CD4-positive, alpha-beta T cell (primary cell): ENCODE data around the gene ISL1. TPM values are rescaled to one million over a fixed set of nuclear protein-coding genes. Genes with fewer than 3 reads are reported as not detected.

ENCODE experiments used
- ATAC-seq: fragments of 200-7000 bp; cut with Tn5 transposase; one replicate; pipeline ENCODE4 v1.10.0; 2022; ENCODE audit warnings: mild to moderate bottlenecking; ENCODE audit not compliant: poor library complexity
- CTCF ChIA-PET: fragments of 350-600 bp; sonication (Branson Sonifier 250); formaldehyde crosslinking; loops from one replicate; lab custom pipeline; 2021; ENCODE audit warnings: antibody characterized with exemption, inconsistent platforms; lab: Charles Lee
- POLR2A ChIA-PET: fragments of 350-600 bp; sonication (Branson Sonifier 250); formaldehyde crosslinking; loops from one replicate; lab custom pipeline; 2021; ENCODE audit warnings: antibody characterized with exemption, inconsistent platforms; lab: Charles Lee
- DNase-seq, 14 experiments: peaks; one replicate each; pipeline ENCODE4 v3.0.0-alpha.2; 2013 to 2020; ENCODE audit warnings: mixed read lengths in 2 of 14
- H3K27ac ChIP-seq, 2 donors: one replicate each; pipeline versions ENCODE4 v1.5.1 to v1.7.0; 2013; ENCODE audit warnings: low read length in 2 of 2, low read depth in 1 of 2, mild to moderate bottlenecking in 1 of 2
- H3K27me3 ChIP-seq, 2 experiments: 1 replicate in 1 of 2; 2 replicates in 1 of 2; pipeline versions ENCODE4 v1.6.1 to v1.7.0; 2013; ENCODE audit warnings: low read length in 2 of 2, control low read depth in 1 of 2, mild to moderate bottlenecking in 1 of 2, moderate library complexity in 1 of 2; ENCODE audit not compliant: insufficient read depth in 2 of 2, control insufficient read depth in 1 of 2
- H3K36me3 ChIP-seq: one replicate; pipeline ENCODE4 v1.6.1; 2013; ENCODE audit warnings: low read length, control low read depth; ENCODE audit not compliant: insufficient read depth
- H3K4me1 ChIP-seq: one replicate; pipeline ENCODE4 v1.6.1; 2013; ENCODE audit warnings: low read length, control low read depth; ENCODE audit not compliant: insufficient read depth
- H3K4me3 ChIP-seq: one replicate; pipeline ENCODE4 v1.5.1; 2013; ENCODE audit warnings: mild to moderate bottlenecking, low read length, moderate library complexity
- H3K9me3 ChIP-seq, 2 experiments: 1 replicate in 1 of 2; 2 replicates in 1 of 2; pipeline versions ENCODE4 v1.6.1 to v1.7.0; 2013; ENCODE audit warnings: low read length in 2 of 2, mild to moderate bottlenecking in 2 of 2, control low read depth in 1 of 2, moderate library complexity in 1 of 2; ENCODE audit not compliant: control insufficient read depth in 1 of 2, insufficient read depth in 1 of 2
- H3K27ac Mint-ChIP-seq: one replicate; pipeline ENCODE4 v1.8.0; 2020; ENCODE audit warnings: mixed read lengths
- H3K27me3 Mint-ChIP-seq: one replicate; pipeline ENCODE4 v1.8.0; 2021; ENCODE audit warnings: mixed read lengths
- H3K36me3 Mint-ChIP-seq: one replicate; pipeline ENCODE4 v1.8.0; 2021; ENCODE audit warnings: low read depth, mixed read lengths
- H3K4me1 Mint-ChIP-seq: one replicate; pipeline ENCODE4 v1.8.0; 2021; ENCODE audit warnings: low read depth, mixed read lengths
- H3K4me3 Mint-ChIP-seq: one replicate; pipeline ENCODE4 v1.8.0; 2020; ENCODE audit warnings: mild to moderate bottlenecking, mixed read lengths
- H3K9me3 Mint-ChIP-seq: one replicate; pipeline ENCODE4 v1.8.0; 2020; ENCODE audit warnings: mixed read lengths
- intact Hi-C, 2 experiments: fragments of 100-400 bp; cut with DNase I in 1 of 2; cut with micrococcal nuclease in 1 of 2; formaldehyde crosslinking; loops; one replicate each; pipeline versions ENCODE4 v1.15.1 to v1.9.0; 2023 to 2025; cut with DNase I, micrococcal nuclease
- total RNA-seq, 174 experiments: library from RNA in 2 of 174; stranded (reverse) in 2 of 174; gene quantifications; one replicate each; pipeline ENCODE4 v1.2.3 and lab custom pipeline; 2021 to 2026
- TF ChIP-seq, protein P1 (sequence below): fragments of 200-600 bp; IDR thresholded peaks from one replicate; pipeline ENCODE4 v1.8.0; 2022; ENCODE audit warnings: antibody characterized with exemption, mild to moderate bottlenecking

The ISL1 gene
- total RNA-seq, 2 experiments from 2014 or later, result not detected

DNA sequence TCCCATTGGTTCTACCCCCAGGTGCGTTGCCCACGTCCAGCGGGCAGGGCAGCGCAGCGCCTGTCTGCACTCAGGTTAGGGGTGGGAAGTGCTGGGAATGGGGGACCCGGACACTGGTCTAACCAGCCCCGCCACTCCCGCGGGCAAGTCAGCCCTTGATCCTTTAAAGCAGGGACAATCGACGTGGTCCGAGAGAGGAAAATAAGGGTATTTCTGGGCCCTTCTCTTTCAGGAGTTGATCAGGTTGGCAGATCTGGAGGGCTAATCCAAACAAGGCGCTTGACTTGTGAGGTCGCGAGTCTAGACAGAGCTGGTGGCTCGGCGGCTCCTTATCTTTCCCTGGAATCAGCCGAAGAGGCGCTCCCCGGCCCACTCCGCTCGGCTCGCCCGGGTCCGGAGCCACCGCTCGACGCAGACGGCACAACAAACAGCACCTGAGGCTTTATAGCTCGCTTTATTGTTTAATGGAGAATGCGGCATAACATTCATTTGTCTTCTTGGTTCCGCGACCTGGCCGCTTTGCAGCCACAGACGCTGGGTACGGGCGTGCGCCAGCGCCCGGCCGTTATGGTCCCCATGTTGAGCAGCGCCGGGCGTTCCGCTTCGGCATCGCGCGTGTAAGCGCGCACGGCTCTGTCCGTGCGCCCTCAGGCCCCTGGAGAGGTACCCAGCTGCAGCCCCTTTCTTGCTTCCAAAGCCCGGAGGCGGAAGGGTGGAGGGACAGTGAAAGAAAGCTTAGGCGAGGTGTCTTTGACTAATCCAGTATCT lies 15.8 kb downstream of the ISL1 start:
- Mint-ChIP-seq H3K36me3 (no peaks in the 10 kb centered on the region), H3K27ac (no peak overlapping the region), H3K4me1 (no peaks in the 10 kb centered on the region), H3K4me3 (no peak overlapping the region), H3K9me3 (peaks cover 3% of the 10 kb centered on the region), H3K27me3 (peaks cover 69% of the 10 kb centered on the region)
- POLR2A ChIA-PET, result no interaction called here
- Histone ChIP-seq H3K36me3 (no peaks in the 10 kb centered on the region), H3K27ac (no peak overlapping the region), H3K4me3 (no peak overlapping the region), H3K27me3 (peaks cover 28 to 34% of the 10 kb centered on the region in 2 experiments), H3K4me1 (no peaks in the 10 kb centered on the region), H3K9me3 (peaks cover 0 to 18% of the 10 kb centered on the region in 2 experiments)
- intact Hi-C loops, result no loop called here
- CTCF ChIA-PET, result no interaction called here
- DNase-seq (no peak), ATAC-seq (no peak)
- TF ChIP-seq, protein P1, sequence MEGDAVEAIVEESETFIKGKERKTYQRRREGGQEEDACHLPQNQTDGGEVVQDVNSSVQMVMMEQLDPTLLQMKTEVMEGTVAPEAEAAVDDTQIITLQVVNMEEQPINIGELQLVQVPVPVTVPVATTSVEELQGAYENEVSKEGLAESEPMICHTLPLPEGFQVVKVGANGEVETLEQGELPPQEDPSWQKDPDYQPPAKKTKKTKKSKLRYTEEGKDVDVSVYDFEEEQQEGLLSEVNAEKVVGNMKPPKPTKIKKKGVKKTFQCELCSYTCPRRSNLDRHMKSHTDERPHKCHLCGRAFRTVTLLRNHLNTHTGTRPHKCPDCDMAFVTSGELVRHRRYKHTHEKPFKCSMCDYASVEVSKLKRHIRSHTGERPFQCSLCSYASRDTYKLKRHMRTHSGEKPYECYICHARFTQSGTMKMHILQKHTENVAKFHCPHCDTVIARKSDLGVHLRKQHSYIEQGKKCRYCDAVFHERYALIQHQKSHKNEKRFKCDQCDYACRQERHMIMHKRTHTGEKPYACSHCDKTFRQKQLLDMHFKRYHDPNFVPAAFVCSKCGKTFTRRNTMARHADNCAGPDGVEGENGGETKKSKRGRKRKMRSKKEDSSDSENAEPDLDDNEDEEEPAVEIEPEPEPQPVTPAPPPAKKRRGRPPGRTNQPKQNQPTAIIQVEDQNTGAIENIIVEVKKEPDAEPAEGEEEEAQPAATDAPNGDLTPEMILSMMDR, result no peak

DNA sequence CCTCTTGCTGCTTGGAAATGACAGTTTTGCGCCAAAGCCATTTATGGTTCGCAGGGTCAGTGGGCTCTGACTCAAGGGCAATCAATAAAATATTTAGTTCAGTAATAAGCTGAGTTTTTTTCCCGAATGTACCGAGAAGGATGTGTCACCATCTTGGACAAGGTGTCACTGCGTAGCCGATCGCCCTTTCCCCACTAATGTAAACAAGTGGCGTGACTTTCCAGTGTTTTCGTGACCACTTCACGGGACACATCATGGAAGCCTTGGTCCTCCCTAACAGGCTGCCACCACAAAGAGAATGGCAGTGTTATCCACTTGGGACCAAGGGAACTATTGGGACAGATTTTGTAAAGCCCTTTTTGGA lies 16.4 kb downstream of the ISL1 start:
- H3K4me1 Mint-ChIP-seq, result no peaks in the 10 kb centered on the region
- no peak overlapping the region for H3K4me3 Mint-ChIP-seq
- CTCF ChIA-PET, result no interaction called here
- TF ChIP-seq, protein P1, result no peak
- no peak for DNase-seq
- H3K27me3 Mint-ChIP-seq, result peaks cover 66% of the 10 kb centered on the region
- Histone ChIP-seq H3K4me1 (no peaks in the 10 kb centered on the region), H3K9me3 (peaks cover 0 to 18% of the 10 kb centered on the region in 2 experiments), H3K27ac (no peak overlapping the region), H3K4me3 (no peak overlapping the region), H3K27me3 (peaks cover 28 to 34% of the 10 kb centered on the region in 2 experiments), H3K36me3 (no peaks in the 10 kb centered on the region)
- no peaks in the 10 kb centered on the region for H3K36me3 Mint-ChIP-seq
- H3K27ac Mint-ChIP-seq, result no peak overlapping the region
- H3K9me3 Mint-ChIP-seq, result peaks cover 3% of the 10 kb centered on the region
- no peak for ATAC-seq
- intact Hi-C loops, result no loop called here
- POLR2A ChIA-PET, result no interaction called here

DNA sequence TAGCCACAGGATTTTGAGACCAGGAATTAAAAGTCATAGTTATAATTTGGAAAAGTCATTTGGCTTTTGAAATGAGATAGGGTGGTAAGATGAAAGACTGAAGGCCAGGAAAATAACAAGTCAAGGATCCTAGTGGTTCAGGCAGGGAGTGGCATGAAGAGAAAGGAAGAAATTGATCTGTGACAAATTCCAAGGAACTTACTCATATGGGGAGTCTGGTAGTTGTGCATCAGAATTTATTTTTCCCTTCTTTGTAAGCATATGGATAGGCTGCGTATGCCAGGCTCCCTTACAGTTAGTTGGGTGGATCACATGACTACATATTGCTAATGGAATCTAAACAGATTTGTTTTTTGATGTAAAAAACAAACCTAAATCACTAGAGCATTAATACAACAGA lies 21.0 kb downstream of the ISL1 start:
- peaks cover 0 to 10% of the 10 kb centered on the region in 2 experiments for H3K9me3 ChIP-seq
- Mint-ChIP-seq H3K27me3 (peaks cover 23% of the 10 kb centered on the region), H3K27ac (no peak overlapping the region), H3K36me3 (no peaks in the 10 kb centered on the region), H3K4me1 (no peaks in the 10 kb centered on the region), H3K4me3 (no peak overlapping the region), H3K9me3 (peaks cover 4% of the 10 kb centered on the region)
- ChIA-PET POLR2A (no interaction called here), CTCF (no interaction called here)
- H3K4me3 ChIP-seq, result no peak overlapping the region
- H3K4me1 ChIP-seq, result no peaks in the 10 kb centered on the region
- no peaks in the 10 kb centered on the region for H3K36me3 ChIP-seq
- intact Hi-C loops, result no loop called here
- TF ChIP-seq, protein P1, result no peak
- H3K27me3 ChIP-seq, result peaks cover 6 to 10% of the 10 kb centered on the region in 2 experiments
- DNase-seq (no peak), ATAC-seq (no peak)
- H3K27ac ChIP-seq, result no peak overlapping the region
